HCEC 1CT (cell line): ENCODE data around the gene PLXND1.
"Not testable (repeated sequence)": the region's sequence is repeated elsewhere in the genome, so short reads cannot be mapped to it uniquely, and the experiment has no call there.

Source experiments
- DNase-seq: peaks from one replicate; pipeline ENCODE4 v3.0.0-alpha.2; 2017

The PLXND1 gene

GRCh38 chr3:129545951-129546350 is 60.5 kb downstream of the PLXND1 start:
- DNase-seq, result not testable (repeated sequence)

- no peak for DNase-seq
These were observed 62.5 kb downstream of the PLXND1 start for GRCh38 chr3:129543999-129544398.

- no peak for DNase-seq
These were observed 63.2 kb downstream of the PLXND1 start, which contains the start of gene H1-8 for GRCh38 chr3:129543156-129543790. H1-8 (plus strand) TSS chr3:129543175; CDS start chr3:129543219, 44 bp downstream.

- no peak for DNase-seq
These were observed 63.7 kb downstream of the PLXND1 start for GRCh38 chr3:129542747-129543146.

- DNase-seq, result no peak
These were observed 65.5 kb downstream of the PLXND1 start for GRCh38 chr3:129540776-129541516.

GRCh38 chr3:129539206-129539605 is 67.3 kb downstream of the PLXND1 start:
- no peak for DNase-seq

- no peak for DNase-seq
These were observed 69.7 kb downstream of the PLXND1 start for GRCh38 chr3:129536804-129537203.

GRCh38 chr3:129536374-129536667 is 70.2 kb downstream of the PLXND1 start:
- DNase-seq, result no peak

GRCh38 chr3:129535075-129535474 is 71.4 kb downstream of the PLXND1 start:
- DNase-seq, result no peak

GRCh38 chr3:129534428-129535027 is 71.9 kb downstream of the PLXND1 start:
- DNase-seq, result no peak

- no peak for DNase-seq
These were observed 73.1 kb downstream of the PLXND1 start for GRCh38 chr3:129533406-129533805.

GRCh38 chr3:129532261-129532660 is 74.2 kb downstream of the PLXND1 start:
- DNase-seq, result no peak

- DNase-seq, result no peak
These were observed 74.8 kb downstream of the PLXND1 start for GRCh38 chr3:129531699-129532098.

- no peak for DNase-seq
These were observed 75.7 kb downstream of the PLXND1 start for GRCh38 chr3:129530821-129531220.

GRCh38 chr3:129530251-129530791 is 76.2 kb downstream of the PLXND1 start:
- no peak for DNase-seq

- DNase-seq, result no peak
These were observed 76.9 kb downstream of the PLXND1 start for GRCh38 chr3:129529436-129530210.

- no peak for DNase-seq
These were observed 77.8 kb downstream of the PLXND1 start, which contains the start of gene RHO for GRCh38 chr3:129528589-129529100. RHO (plus strand) TSS chr3:129528639; CDS start chr3:129528734, 95 bp downstream.

GRCh38 chr3:129527262-129527661 is 79.2 kb downstream of the PLXND1 start:
- DNase-seq, result no peak

GRCh38 chr3:129526121-129526900 is 80.2 kb downstream of the PLXND1 start:
- DNase-seq, result no peak

GRCh38 chr3:129525341-129525968 is 81.0 kb downstream of the PLXND1 start:
- DNase-seq, result peak; percentile 56

- no peak for DNase-seq
These were observed 82.4 kb downstream of the PLXND1 start for GRCh38 chr3:129524081-129524480.
